Stimulated activated CD8-positive, alpha-beta memory T cell treated with anti-CD3 and anti-CD28 coated beads, Interleukin-12 subunit alpha, Interleukin-12 subunit beta, amount 100 ng/mL, for 24 hours (primary cell): ENCODE measurements around the gene ERCC6.

Experiments used
- DNase-seq: peaks from one replicate; pipeline ENCODE4 v3.0.0-alpha.2; 2020; ENCODE audit errors: extremely low read depth

Gene ERCC6

GRCh38 chr10:49549640-49550346, 10.9 kb upstream of the ERCC6 start:
- DNase-seq = no peak

GRCh38 chr10:49543604-49544003, 4.7 kb upstream of the ERCC6 start:
- no peak for DNase-seq

- no peak for DNase-seq
Observed at GRCh38 chr10:49542353-49542752, 3.4 kb upstream of the ERCC6 start.

- no peak for DNase-seq
Observed at GRCh38 chr10:49541762-49542161, 2.8 kb upstream of the ERCC6 start.

GRCh38 chr10:49540056-49540797, 1.3 kb upstream of the ERCC6 start:
- DNase-seq = no peak

- DNase-seq = no peak
Observed at GRCh38 chr10:49539320-49539885, 482 bp upstream of the ERCC6 start.

GRCh38 chr10:49534670-49535381, 4.1 kb downstream of the ERCC6 start:
- no peak for DNase-seq

GRCh38 chr10:49532461-49532860, 6.5 kb downstream of the ERCC6 start:
- DNase-seq = no peak

- no peak for DNase-seq
Observed at GRCh38 chr10:49528977-49529506, 9.9 kb downstream of the ERCC6 start.

- DNase-seq = no peak
Observed at GRCh38 chr10:49527850-49528249, 11.1 kb downstream of the ERCC6 start.

GRCh38 chr10:49527061-49527460, 11.9 kb downstream of the ERCC6 start:
- DNase-seq = no peak

GRCh38 chr10:49526619-49527018, 12.3 kb downstream of the ERCC6 start:
- no peak for DNase-seq

- DNase-seq = no peak
Observed at GRCh38 chr10:49524496-49524895, 14.4 kb downstream of the ERCC6 start.

GRCh38 chr10:49523301-49523700, 15.6 kb downstream of the ERCC6 start:
- no peak for DNase-seq

GRCh38 chr10:49521062-49521461, 17.9 kb downstream of the ERCC6 start:
- no peak for DNase-seq

GRCh38 chr10:49520122-49520775, 18.7 kb downstream of the ERCC6 start:
- no peak for DNase-seq

- no peak for DNase-seq
Observed at GRCh38 chr10:49519717-49520116, 19.2 kb downstream of the ERCC6 start.

- DNase-seq = no peak
Observed at GRCh38 chr10:49518982-49519578, 19.8 kb downstream of the ERCC6 start.

GRCh38 chr10:49518566-49518965, 20.4 kb downstream of the ERCC6 start:
- DNase-seq = no peak

- DNase-seq = no peak
Observed at GRCh38 chr10:49516216-49516970, 22.5 kb downstream of the ERCC6 start.
